ENCODE data around the gene CCM2. TPM values are rescaled to one million over a fixed set of nuclear protein-coding genes. Genes with fewer than 3 reads are reported as not detected.

CCM2 gene
- total RNA-seq, 2 donors from 2014 or later: 43.0 to 49.7 TPM

DNA sequence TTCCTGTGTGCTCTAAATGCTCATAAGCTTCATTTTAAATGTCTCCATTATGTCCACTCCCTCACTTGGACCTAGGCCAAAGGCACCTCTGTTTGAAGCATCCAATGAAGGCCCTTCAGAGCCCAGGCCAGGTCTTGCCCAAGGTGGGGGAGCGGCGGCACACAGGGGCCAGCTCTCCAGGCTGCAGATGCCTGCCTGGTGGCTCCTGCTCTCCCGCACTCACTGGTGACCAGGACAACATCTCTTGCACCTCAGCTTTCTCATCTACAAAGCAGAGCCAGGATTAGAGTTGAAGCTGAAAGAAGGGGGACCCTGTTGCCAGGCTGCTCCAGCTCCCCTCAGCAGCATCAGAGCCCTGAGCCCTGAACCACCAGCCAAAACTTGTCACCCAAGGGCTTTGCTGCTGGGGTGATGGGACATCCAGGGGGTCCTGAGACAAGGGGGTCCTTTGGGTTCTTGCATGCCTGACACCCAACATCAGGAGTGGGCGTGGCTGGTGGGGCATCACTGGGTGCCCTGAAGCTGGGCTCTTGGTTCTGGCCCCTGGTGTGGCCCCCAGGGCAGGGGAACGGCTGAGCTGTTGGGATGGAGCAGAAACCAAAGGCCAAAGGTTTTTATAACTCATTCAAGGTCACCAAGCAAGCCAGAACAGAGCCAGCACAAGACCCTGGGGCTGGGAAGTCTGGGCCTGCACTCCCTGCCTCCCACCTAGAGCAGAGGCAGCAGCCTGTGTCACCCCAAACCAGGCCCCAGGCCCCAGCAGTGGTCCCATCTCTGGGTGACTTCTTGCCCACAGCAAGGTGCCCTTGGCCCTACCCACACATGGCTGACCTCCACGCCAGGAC lies 87.5 kb downstream of the CCM2 start:
- H3K4me3 ChIP-seq: peak overlapping the region; percentile 78
- no peak for DNase-seq (ENCODE audit: low spot score)
- peak overlapping the region in 1 of 2 donors; percentile 79 for H3K27ac ChIP-seq
- no peaks in the 10 kb centered on the region for H3K9me3 ChIP-seq
- no peaks in the 10 kb centered on the region for H3K36me3 ChIP-seq
- peaks cover 4 to 11% of the 10 kb centered on the region in 2 donors for H3K4me1 ChIP-seq (ENCODE audit: control insufficient read depth in 1 of 2, low read depth in 2 of 2)
- TF ChIP-seq, protein P1, sequence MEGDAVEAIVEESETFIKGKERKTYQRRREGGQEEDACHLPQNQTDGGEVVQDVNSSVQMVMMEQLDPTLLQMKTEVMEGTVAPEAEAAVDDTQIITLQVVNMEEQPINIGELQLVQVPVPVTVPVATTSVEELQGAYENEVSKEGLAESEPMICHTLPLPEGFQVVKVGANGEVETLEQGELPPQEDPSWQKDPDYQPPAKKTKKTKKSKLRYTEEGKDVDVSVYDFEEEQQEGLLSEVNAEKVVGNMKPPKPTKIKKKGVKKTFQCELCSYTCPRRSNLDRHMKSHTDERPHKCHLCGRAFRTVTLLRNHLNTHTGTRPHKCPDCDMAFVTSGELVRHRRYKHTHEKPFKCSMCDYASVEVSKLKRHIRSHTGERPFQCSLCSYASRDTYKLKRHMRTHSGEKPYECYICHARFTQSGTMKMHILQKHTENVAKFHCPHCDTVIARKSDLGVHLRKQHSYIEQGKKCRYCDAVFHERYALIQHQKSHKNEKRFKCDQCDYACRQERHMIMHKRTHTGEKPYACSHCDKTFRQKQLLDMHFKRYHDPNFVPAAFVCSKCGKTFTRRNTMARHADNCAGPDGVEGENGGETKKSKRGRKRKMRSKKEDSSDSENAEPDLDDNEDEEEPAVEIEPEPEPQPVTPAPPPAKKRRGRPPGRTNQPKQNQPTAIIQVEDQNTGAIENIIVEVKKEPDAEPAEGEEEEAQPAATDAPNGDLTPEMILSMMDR (IDR thresholded peaks at IDR 0.05): no peak
- no peaks in the 10 kb centered on the region for H3K27me3 ChIP-seq (replicated peaks; ENCODE audit: insufficient read depth)
- no peak for ATAC-seq (ENCODE audit: insufficient number of reproducible peaks, low FRiP score, low read depth)

DNA sequence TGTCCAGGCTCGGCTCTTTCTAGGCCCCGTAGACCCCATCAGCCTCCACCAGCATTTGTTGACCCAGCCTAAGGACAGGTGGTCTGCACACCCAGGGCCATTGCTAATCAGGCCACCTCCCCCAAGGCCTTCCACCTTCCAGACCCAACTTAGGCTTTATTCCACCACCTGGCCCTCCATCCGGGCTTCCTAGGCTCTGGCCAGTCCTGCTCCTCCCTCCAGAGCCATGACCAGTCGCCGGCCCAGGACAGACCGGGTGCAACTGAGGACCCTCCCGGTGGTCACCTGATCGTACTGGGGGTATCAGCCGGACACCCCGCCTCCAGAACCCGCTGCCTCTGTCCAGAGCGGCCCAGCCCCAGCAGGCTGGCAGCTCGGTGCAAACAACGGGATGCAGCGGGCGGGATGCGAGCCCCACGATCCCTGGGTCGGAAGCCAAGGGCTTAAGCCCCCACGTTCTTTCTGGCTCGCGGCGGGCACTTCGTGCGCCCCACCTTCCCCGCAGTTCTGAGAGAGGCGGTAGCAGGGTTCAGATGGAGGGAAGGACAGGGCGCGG lies 88.2 kb downstream of the CCM2 start:
- ATAC-seq (ENCODE audit: insufficient number of reproducible peaks, low FRiP score, low read depth) (no peak), DNase-seq (ENCODE audit: low spot score) (no peak)
- TF ChIP-seq, protein P1 (IDR thresholded peaks at IDR 0.05): no peak
- Histone ChIP-seq H3K36me3 (no peaks in the 10 kb centered on the region), H3K27ac (peak overlapping the region; percentile 78 to 79), H3K4me3 (peak overlapping the region; percentile 78), H3K4me1 (ENCODE audit: control insufficient read depth in 1 of 2, low read depth in 2 of 2) (peaks cover 4 to 11% of the 10 kb centered on the region in 2 donors), H3K27me3 (replicated peaks; ENCODE audit: insufficient read depth) (no peaks in the 10 kb centered on the region), H3K9me3 (no peaks in the 10 kb centered on the region)

DNA sequence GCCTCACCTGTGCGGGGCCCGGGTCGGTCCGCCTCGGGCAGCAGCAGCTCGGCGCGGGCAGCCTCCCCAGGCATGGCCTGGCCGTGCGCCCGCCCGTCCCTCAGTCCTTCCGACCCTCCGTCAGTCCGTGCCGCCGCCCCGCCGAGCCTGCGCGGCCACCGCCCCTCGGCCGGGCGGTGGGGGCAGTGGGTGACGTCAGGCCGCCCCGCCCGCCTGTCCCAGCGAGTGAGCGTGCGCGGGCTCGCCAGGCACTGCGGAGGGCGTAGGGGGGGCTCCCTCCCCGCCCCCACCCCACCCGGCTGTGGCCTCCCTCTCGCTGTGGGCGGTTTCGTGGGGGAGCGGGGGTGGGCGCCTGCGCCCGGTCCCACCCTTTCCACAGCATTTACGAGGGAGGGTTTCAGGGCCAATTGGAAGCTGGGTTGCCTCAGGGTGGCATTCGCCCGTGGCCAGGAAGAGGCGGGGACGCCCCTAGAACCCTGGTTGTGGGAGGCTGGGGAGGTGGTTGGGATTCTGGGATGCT lies 88.9 kb downstream of the CCM2 start, which contains the start of gene NACAD:
NACAD (minus strand) TSS at position 149 of the 520 bp plus-strand sequence; CDS start at position 74, 75 bp downstream.
- Histone ChIP-seq H3K4me3 (peak within 1 kb of the TSS; percentile 78), H3K27me3 (replicated peaks; ENCODE audit: insufficient read depth) (no peaks in the 10 kb centered on the region), H3K9me3 (no peaks in the 10 kb centered on the region), H3K36me3 (no peaks in the 10 kb centered on the region), H3K4me1 (ENCODE audit: control insufficient read depth in 1 of 2, low read depth in 2 of 2) (peaks cover 4 to 11% of the 10 kb centered on the region in 2 donors), H3K27ac (peak within 1 kb of the TSS; percentile 78 to 79)
- ATAC-seq (ENCODE audit: insufficient number of reproducible peaks, low FRiP score, low read depth) (peak; percentile 60), DNase-seq (ENCODE audit: low spot score) (no peak)
- TF ChIP-seq, protein P1 (IDR thresholded peaks at IDR 0.05): no peak

DNA sequence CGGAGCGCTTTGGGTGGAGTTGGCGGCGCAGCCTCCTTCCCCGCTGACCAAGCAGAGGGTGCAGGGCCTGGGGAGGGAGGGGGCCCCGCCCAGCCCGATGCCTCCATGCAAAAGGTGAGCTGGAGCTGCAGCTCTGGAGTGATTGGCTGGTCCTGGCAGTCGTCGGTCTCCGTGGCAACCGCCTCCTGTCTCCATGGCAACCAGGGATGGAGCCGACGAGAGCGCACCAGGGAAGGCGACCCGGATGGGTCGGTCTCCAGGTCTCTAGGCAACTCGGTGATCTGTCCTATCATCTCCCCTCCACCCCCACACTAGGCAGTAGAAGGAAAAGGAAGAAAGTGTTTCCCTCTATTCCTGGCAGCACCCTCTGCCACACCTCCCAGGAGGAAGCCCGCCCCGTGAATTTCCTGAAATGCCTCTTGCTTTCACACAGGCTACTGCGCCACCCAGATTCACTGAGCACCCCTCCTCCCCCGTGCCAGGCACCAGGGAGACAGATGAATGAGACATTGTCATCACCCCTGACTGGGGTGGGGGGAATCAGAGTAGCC lies 89.4 kb downstream of the CCM2 start:
- Histone ChIP-seq H3K27me3 (replicated peaks; ENCODE audit: insufficient read depth) (no peaks in the 10 kb centered on the region), H3K4me3 (peak overlapping the region; percentile 78), H3K36me3 (no peaks in the 10 kb centered on the region), H3K4me1 (ENCODE audit: control insufficient read depth in 1 of 2, low read depth in 2 of 2) (peaks cover 4 to 11% of the 10 kb centered on the region in 2 donors), H3K27ac (peak overlapping the region; percentile 78 to 79), H3K9me3 (no peaks in the 10 kb centered on the region)
- DNase-seq (ENCODE audit: low spot score) (no peak), ATAC-seq (ENCODE audit: insufficient number of reproducible peaks, low FRiP score, low read depth) (no peak)
- TF ChIP-seq, protein P1 (IDR thresholded peaks at IDR 0.05): no peak

Measured in thoracic aorta (tissue), 2 donors.